G401 (cell line): ENCODE results near the gene KCNQ1OT1. TPM values are rescaled to one million over a fixed set of nuclear protein-coding genes. Genes with fewer than 3 reads are reported as not detected.

Experiments used
- DNase-seq: peaks from one replicate; pipeline ENCODE4 v3.0.0-alpha.2; 2015; ENCODE audit warnings: low spot score
- in situ Hi-C: cut with HindIII; loops from 2 replicates; pipeline ENCODE4 v1.10.0; 2016; ENCODE audit warnings: low sequenced_read_pairs, mixed read lengths
- total RNA-seq: library from RNA; depleted of rRNA; stranded (reverse); fragments of >200 nt; shearing (Covaris generic); gene quantifications from 2 replicates; pipeline ENCODE4 v1.2.3, GENCODE V29; 2014

The KCNQ1OT1 gene
- total RNA-seq, 1 experiment from 2014 or later: 0.75 TPM

- in situ Hi-C loops: no loop called here
- no peak for DNase-seq
Measured at GRCh38 chr11:2738551-2739431, 39.0 kb upstream of the KCNQ1OT1 start.

GRCh38 chr11:2737866-2738265 lies 38.1 kb upstream of the KCNQ1OT1 start:
- DNase-seq: no peak
- in situ Hi-C loops: no loop called here

- in situ Hi-C loops: no loop called here
- no peak for DNase-seq
Measured at GRCh38 chr11:2737226-2737590, 37.4 kb upstream of the KCNQ1OT1 start.

DNA sequence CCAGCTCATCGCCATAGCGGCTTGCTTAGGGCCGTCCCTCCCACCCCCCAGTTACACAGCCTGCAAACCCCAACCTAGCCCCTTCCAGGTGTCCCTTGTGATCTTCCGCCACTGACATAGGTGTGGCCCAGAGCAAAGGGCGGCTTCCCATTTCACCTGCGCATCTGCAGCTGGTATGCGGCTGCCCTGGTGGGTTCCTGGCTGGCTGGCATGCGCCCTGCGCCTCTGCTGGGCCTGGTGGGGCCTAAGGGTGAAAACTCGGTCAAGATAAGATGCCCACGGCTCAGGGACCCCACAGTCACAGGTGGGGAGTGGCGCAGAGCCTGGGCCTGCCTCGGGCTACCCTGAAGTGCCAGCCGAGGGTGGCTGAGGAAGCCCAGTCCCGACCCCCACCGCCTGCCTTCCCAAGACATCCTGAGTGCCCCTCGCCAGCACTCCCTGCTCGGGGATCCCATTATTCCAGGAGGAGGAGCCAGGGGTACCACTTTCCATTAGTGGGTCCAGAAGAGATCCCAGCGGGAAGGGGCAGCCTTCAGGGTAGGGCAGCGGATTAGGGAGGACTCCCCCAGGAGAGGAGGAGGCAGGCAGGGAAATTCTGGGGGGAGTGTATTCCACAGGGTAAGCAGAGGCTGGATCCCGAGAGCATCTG lies 36.9 kb upstream of the KCNQ1OT1 start:
- no peak for DNase-seq
- in situ Hi-C loops: no loop called here

DNA sequence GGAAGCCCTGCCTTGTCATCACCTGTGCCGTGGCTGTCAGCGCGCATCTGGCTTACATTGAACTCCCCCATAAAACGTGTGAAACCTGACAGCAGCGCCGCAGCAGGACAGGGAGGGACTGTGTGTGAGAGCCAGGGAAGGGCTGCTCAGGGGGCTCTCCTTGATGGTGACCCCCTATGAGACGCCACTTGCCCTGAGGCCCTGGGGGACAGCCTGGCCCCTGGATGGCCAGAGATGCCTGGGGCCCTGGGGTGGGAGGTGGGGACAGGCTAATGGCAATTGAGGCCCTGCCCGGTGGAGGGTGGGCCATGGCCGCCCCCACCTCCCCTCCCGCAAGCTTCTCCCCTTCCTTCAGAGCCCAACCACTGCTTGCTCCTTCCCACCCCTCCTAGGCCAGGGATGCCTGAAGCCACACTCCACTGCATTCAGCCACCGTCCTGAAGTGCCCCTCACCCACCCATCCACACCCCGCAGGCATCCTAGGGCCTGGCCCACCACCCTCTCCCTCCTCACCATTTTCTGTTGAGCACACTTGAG lies 35.3 kb upstream of the KCNQ1OT1 start:
- in situ Hi-C loops: no loop called here
- no peak for DNase-seq

GRCh38 chr11:2734181-2735052 lies 34.6 kb upstream of the KCNQ1OT1 start:
- in situ Hi-C loops: no loop called here
- no peak for DNase-seq

GRCh38 chr11:2732940-2733628 lies 33.3 kb upstream of the KCNQ1OT1 start:
- DNase-seq: no peak
- in situ Hi-C loops: no loop called here

GRCh38 chr11:2732261-2732939 lies 32.6 kb upstream of the KCNQ1OT1 start:
- DNase-seq: no peak
- in situ Hi-C loops: no loop called here

GRCh38 chr11:2731130-2732125 lies 31.6 kb upstream of the KCNQ1OT1 start:
- in situ Hi-C loops: no loop called here
- no peak for DNase-seq

GRCh38 chr11:2730272-2731129 lies 30.7 kb upstream of the KCNQ1OT1 start:
- no peak for DNase-seq
- in situ Hi-C loops: no loop called here

DNA sequence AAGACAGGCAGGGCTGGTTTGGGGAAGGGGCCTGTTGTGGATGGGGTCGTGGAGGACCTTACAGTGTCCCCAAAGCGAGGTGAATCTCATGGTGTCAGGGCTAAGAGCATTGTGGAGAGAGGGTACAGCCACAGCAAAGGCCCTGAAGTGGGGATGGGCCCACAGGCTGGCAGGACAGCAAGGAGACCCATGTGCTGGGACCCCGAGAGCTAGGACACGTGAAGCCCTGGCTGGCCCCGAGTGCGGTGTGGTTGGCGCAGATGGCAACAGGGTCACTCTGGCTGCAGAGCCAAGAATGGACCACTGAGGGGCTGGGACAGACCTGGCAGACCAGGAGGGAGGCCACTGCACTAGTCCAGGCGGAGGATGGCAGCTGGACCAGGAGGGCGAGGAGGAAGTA lies 30.0 kb upstream of the KCNQ1OT1 start:
- DNase-seq: no peak
- in situ Hi-C loops: no loop called here

GRCh38 chr11:2728663-2729332 lies 29.0 kb upstream of the KCNQ1OT1 start:
- in situ Hi-C loops: no loop called here
- DNase-seq: no peak

- in situ Hi-C loops: no loop called here
- no peak for DNase-seq
Measured at GRCh38 chr11:2728128-2728662, 28.4 kb upstream of the KCNQ1OT1 start.

GRCh38 chr11:2726964-2727363 lies 27.2 kb upstream of the KCNQ1OT1 start:
- DNase-seq: no peak
- in situ Hi-C loops: no loop called here

DNA sequence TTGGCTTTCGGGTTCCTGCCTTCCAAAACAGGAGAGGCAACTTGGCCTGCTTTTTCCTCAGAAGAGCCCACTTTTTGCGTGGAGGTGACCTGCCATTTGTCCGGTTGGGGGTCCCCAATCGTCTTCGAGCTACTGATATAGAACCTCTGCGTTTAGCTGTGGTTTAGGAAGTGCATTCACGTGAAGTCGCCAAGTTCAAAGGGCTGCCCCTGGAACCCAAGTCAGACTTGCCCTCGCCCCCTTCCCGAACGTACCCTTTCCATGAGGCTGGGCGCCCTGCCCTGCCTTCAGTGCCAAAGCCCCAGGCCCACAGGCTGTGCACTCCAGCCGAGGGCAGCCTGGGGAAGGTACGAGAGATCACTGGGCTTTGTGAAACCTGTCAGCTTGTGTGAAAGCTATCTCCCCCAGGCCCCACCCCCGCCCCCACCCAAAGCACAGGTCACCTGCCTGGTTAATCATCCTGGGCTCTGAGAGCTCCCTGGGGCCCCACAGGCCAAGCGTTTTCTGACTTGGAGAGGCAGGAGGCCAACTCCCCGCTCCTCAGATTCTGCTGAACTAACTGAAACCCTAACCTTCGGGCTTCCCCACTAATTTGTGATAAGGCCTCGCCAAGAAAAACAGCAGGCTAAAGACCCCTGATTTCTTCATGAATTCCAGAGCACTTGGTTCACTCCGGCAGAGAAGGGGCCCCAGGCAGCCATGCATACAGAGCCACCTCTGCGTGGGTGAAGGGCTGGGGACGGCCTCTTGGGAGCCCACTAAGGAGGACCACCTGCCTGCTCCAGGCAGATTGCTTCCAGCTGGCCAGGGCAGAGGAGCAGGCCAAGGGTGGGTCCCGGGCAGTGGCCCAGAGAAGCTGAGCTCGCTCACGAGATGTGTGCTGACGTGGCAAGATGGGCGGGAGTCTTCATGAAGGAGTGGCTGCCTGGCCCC lies 25.8 kb upstream of the KCNQ1OT1 start:
- no peak for DNase-seq
- in situ Hi-C loops: no loop called here
